Cardiac ventricle fibroblast (primary cell): Measurements from ENCODE around the gene INPP5J. TPM values are rescaled to one million over a fixed set of nuclear protein-coding genes. Genes with fewer than 3 reads are reported as not detected.

Source experiments
- total RNA-seq: library from RNA; depleted of rRNA; stranded (reverse); fragments of >200 nt; gene quantifications from 2 replicates; pipeline ENCODE4 v1.2.3, GENCODE V29; 2015

Gene INPP5J
- not detected in 2 replicates for total RNA-seq

DNA sequence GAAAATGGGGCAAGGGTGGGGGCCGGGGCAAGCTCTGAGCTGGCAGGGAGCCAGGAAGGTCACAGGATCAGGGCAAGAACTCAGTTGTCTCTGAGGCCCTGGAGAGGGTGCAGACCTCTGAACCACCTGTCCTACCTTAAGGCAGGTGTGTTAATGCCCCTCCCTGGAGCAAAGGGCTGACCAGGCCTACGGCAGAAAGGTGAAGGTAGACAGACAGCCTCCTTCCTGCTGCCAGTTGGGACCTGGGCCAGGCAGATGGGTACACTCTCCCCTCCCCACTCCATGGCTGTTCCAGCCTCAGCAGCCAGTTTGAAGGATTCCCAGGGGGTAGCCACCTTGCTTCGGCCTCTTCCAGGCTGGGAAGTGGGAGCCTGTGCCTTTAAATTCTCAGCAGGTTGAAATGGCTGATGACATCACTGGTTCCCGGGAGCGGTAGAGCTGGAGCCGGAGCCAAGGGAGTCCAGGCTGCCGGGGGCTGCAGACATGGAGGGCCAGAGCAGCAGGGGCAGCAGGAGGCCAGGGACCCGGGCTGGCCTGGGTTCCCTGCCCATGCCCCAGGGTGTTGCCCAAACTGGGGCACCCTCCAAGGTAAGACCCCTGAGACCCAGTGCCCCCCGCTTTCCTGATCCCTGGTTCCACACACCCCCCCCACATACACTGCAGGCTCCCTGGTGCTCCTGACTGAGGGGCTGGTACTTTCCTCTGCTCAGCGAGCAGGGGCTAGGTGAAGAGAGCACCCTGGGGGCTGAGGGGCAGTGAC lies at the start of gene INPP5J:
INPP5J (plus strand) TSS at position 435 of the 760 bp plus-strand sequence; CDS start at position 484, 49 bp downstream.

GRCh38 chr22:31080848-31081649 lies 41.7 kb upstream of the INPP5J start, which contains the start of gene SMTN:
Gene SMTN (plus strand): TSS chr22:31081318. CDS start chr22:31083259, 1,941 bp downstream.

DNA sequence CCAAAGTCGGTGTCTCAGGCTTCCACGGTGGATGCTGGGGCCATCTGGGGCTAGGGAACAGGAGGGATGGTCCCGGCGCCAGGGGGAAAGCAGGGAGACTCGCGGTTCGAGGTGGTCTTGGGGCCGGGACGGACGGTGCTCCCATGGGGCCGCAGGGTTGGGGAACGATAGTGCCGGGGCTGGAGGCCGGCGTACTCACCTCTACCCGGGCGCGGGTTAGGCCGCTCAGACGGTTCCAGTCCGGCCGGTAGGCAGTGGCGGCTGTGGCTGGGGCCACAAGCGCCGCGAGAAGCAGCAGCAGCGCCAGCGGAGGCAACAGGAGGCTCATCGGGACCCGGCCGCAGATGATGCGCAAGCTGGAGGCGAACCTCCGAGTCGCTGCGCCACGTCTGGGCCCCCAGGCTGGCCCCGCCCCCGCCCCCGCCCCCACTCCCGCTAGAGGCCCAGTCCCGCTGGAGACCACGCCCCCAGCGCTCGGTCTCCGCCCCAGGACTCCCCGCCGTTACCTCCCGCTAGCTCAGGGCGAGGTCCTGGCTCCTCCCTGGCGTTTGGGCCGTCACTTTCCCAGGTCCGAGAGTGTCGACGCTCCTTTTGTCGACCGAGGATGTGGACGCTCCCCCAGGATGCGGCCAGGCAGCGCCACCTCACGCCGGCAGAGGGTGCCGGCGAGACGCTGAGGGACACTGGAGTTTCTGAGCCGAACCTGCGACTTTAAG lies 15.4 kb upstream of the INPP5J start, which contains the start of gene SELENOM:
SELENOM (minus strand) TSS at position 391 of the 716 bp plus-strand sequence; CDS start at position 328, 63 bp downstream.

DNA sequence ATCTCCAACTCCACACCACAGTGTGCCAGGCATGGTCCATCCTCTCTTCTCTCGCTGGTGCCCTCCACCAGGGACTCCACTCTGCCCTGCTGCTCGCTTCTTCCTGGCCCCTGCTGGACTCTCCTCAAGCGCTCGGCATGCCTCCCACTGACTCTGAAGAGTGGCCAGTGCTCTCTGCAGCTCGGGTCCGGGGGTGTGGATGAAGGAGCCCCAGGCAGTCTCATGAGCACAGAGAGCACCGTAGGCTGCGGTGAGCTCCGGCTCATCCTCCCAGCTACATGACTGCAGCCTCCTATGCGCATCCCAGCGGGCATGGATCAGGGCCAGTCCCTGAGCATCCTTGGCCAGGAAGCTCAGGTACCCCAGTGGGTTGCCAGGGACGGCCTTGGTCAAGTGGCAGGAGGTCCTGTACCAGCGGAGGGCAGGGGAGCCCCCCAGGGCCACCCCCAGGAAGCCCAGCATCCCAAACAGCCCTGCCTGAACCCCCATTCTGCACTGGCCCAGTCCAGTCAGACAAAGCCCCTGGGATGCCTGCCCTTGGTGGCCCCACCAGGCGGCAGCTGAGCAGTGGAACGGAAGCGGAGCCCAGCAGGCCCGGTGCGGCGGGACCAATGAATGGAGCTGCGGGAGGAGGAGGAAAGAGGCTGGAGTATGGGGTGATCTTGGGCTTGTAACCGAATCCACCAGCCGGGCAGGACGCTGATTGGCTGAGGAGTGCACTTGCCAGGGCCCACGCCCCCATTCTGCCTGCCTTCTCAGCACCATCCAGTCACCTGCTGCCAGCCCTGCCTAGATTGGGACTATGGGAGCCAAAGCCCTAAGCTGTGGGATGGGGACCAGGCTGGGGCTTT lies 17.3 kb downstream of the INPP5J start, which contains the start of gene PLA2G3:
PLA2G3 (minus strand) TSS at position 643 of the 851 bp plus-strand sequence; CDS start at position 489, 154 bp downstream.

Other genes starting within 250 kb of the INPP5J start
- 20.7 and 22.4 TPM in 2 replicates for gene MORC2, start 154.2 kb upstream of the INPP5J start, total RNA-seq
- gene TUG1, start 153.7 kb upstream of the INPP5J start, total RNA-seq, result 51.7 and 52.4 TPM in 2 replicates
- gene SMTN, start 41.6 kb upstream of the INPP5J start, total RNA-seq, result 29.9 and 43.5 TPM in 2 replicates
- 577 and 641 TPM in 2 replicates for gene SELENOM, start 15.4 kb upstream of the INPP5J start, total RNA-seq
- not detected in 2 replicates for gene PLA2G3, start 17.5 kb downstream of the INPP5J start, total RNA-seq
- gene RNF185, start 37.2 kb downstream of the INPP5J start, total RNA-seq, result 24.1 and 24.5 TPM in 2 replicates
- gene LIMK2, start 89.3 kb downstream of the INPP5J start, total RNA-seq, result 7.8 and 11.0 TPM in 2 replicates
- 19.9 and 20.3 TPM in 2 replicates for gene PIK3IP1, start 169.5 kb downstream of the INPP5J start, total RNA-seq
- 11.5 and 15.7 TPM in 2 replicates for gene PATZ1, start 223.4 kb downstream of the INPP5J start, total RNA-seq